CD4-positive, alpha-beta T cell treated with Interleukin-15 for 1 hour (primary cell): ENCODE data around the gene MYH6.

Source experiments
- DNase-seq: peaks from one replicate; pipeline ENCODE4 v3.0.0-alpha.2; 2020

Gene MYH6

DNA sequence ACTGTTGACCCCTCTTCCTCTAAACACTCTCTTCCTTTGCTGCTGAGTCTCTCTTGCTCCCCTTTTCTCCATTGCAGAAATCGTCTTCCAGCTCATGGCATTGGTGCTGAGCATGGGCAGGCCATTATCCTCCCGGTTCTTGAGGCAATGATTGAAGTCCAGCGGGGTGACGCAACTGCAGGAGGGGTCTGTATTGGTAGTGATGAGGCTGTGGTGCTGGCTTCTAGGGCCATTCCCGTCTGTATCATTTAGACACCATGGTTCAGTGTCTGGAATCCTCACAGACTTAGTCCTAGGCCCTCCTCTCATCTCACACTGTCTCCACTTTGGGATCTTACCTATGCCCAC is 54.7 kb downstream of the MYH6 start:
- no peak for DNase-seq

DNA sequence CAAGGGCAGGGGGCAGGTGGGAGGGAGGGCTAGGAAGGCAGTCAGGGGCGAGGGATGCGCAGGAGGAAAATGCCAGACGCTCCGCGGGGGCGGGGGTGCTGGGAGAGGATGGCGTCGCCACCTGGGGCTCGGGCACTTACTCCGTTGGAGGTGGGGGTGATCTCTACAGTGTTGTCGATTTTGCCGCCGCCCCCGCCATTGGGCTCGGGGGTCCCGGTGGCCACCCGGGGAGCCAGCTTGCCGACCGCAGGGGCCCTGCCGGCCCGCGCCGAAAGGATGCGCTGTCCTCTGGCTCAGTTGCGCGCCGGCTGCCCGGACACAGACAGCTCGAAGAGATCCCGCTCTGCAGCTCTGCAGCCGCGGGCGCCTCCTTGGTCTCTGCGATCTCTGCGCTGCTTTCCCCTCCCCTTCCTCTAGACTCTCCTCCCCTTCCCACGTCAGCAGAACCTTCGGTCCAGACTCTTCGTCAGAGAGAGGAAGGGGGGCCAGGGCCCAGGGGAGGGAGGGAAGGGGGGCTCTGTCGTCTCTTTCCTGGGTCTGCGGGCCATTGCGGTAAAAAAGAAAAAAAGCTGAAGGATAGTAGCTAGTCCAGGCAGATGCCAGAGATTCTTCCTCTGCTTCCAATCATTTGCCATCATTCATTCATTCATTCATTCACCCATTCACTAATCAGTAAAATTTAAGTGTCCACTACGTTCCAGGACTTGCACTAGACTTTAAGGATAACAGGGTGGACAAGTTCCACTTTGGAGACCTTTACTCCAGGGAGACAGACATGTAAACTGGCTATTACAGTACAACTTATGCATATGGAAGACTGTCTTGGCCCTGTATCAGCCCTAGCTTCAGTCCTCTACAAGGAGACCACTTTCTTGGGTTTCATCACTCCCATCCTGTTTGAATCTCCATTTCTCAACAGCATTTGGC is 55.3 kb downstream of the MYH6 start, which contains the start of gene SLC22A17:
SLC22A17 (minus strand) TSS at position 382 of the 927 bp plus-strand sequence.
- peak; percentile 74 for DNase-seq

DNA sequence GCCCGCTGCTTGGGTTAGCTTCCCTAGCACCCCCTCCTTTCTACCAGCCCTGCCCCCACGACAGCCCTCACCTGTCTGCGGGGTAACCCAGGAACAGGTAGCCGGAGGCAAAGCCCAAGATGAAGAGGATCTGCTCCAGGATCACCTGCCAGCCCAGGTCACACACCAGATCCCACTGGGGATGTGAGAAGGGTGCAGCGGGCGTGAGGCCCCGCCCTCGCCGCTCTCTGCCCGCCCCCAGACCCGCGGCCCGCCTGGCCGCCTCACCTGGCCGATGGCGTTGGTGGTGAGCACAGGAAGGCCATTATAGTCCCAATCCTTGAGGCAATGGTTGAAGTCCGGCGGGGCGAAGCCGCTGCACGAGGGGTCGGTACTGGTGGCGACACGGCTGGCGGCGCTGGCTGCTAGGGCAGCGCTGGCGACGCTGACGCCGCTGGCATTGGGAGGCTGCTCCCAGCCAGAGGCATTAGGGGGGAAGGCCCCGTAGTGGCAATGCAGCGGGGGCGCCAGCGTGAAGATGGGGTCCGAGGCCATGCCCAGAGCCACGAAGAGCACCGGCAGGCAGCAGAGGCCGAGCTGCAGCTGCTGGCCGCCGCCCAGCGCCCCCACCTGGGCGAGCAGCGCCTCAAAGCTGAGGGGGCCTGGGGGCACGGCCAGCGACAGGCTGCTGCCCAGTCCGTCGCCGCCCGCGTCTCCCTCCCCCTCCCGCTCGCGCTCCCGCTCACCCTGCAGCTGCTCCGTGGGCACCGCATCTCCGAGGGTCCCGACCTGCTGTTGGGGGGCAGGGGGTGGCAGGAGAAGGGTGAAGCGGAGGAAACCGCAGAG is 56.2 kb downstream of the MYH6 start:
- no peak for DNase-seq

DNA sequence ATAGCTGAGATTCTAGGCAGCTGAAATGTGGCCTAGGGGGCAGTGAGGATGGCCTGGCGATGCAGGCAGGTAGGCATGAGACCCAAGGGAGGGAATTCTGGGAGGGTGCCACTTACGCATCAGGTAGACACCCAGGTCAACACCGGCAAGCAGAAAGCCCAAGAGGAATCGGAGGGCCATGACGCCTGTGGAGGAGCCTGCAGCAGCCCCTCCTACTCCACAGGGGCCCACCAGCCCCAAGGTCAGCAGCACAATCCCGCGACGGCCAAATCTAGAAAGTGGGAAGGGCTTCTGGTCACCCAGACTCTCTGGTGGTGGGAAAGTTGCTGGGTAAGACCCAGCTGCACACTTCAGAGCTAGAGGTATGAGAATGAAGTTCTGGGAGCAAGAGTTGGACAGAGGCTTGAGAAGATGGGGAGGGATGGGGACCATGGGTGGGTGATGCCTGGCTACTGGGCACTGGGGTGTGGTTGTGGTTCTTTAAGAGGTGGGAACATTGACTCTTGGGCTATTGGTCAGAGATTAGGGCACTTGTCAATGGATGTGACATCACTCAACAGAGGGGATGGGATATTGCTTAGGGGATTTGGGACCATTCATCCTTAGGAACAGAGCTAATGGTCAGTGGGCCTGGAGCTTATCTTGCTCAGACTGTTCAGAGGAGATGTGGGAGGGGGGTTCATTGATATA is 58.8 kb downstream of the MYH6 start:
- no peak for DNase-seq

DNA sequence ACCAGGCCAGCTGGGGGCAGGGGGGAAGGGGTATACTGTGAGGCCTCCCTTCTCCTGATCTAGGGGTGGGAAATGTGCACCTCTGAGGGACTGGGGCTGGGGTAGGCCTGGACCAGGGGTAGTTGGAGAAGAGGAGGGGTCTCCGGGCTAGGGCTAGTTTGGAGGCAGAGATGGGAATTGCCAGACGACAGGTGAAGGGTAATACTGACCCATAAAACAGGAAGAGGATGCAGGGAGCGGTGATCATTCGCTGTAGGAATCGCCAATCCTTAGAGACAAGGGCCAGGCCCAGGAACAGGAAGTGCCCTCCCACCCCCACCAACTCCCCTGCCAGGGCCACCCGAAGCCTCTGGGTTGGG is 59.8 kb downstream of the MYH6 start:
- no peak for DNase-seq

DNA sequence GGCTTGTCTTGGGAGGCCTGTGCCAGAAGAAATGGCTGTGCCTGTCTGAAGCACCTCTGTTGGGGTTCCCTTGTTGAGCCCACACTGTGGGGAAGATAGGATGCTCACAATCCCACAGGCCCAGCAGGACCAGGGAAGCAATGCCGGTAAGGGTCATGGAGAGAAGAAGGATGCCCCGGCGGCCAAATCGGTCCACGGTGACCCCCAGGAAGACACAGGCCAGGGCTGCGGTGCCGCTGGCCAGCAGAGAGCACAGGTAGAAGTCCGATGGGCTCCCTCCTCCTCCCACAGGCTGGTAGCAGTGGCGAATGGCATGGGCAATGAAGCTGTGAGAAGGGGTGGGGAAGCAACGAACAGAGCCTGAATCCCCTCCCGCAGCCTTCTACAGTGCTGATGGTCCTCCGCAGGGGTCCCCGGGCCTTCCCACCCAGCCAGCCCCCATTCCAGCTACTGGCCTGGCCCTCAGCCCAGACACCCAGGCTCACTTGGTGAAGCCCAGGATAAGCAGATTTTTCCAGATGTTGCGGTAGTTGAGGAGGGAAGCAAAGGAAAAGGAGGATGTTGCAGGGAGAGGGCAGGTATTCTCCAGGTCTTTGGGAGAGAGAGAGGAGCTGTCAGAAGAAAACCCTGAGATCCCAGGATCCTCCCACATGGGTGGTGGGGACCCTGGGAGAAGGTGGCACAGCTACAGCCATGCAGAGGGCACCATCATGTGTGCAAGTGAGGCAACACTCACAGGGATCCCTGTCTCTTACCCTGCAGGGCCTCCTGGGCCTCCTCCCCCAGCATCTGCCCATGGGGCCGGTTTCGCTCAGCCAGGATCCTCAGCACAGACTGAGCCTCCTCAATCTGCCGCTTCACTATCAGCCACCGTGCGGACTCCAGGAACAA is 60.4 kb downstream of the MYH6 start:
- no peak for DNase-seq

DNA sequence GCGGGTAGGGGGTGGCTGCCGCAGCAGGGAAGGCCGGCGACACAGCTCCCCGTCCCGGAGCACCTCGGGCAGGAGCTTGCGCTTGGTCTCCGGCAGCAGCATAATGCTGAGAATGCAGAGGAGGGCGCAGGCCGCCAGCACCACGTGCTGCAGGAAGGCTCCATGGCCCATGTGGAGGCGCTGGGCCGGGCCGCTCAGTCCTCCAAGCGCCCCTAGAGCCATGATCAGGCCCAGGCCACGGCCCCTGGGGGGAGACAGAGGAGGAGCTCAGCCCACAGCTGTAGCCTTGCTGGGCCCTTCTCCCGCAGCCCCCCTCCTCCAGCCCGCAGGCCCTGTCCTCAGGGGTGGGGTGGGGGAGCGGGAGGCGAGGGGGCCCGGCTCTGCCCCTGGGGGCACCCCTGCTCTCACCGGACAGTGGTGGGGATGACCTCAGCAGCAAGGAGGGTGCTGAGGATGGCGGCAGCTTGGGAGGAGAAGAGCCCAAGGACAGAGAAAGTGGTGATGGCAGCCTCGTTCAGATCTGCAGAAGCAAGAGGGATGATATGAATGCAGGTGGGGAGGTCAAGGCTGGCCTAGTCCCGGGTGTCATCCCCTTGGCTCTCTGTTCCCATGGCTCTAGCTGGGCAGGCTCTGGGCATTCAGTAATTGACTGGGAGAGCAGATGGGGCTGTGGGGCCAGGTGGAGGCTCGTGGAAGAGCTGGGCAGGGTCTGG is 61.2 kb downstream of the MYH6 start:
- DNase-seq = no peak

DNA sequence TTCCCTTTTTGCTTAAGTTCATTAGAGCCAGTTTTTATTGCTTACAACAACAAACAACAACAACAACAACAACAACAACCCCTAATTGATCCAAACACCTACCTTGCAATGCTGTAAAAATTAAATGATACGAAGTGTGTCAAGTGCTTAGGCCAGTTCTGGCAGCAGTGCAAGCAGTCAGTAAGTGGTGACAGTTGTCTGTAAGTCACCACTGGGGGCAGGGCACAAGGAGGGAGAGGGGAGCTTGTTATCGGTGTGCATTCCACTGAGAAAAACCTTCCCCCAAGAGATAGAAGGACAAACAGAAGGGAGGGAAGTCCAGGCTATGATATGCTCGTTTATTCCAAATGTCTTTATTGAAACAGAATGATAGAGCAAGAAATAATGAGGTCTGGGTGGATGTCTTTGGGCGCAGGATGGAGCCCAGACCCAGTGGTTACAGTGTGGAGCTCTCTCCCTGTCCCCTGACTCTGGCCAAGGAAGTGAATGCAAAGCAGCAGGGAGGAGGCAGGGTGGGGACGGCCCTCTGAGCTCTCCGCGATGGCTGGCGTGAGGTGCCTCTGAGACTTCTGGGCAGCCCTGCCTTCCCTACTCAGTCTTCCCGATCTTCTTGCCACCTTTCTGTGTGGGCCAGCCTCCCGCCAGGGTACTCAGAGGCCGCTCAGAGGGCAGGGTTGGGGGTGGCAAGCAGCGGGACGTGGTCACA is 61.9 kb downstream of the MYH6 start:
- no peak for DNase-seq

DNA sequence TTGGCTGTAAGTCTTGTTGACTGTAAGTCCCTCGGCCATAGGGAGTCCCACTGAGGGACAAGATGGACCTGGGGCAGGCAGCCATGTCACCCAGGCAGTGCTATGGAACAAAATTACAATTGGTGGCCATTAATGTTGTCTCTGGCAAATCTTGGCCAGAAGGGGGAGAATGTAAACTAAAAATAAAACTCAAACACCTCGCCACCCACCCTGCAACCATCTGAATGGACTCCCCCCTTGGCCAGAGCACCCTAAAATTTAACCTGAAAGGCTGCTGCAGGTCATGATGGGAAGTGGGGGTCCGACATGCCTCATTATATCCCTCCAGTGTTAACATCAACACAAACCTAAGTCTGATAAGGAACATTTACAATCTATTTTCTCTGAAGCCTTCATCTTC is 63.6 kb downstream of the MYH6 start:
- no peak for DNase-seq

DNA sequence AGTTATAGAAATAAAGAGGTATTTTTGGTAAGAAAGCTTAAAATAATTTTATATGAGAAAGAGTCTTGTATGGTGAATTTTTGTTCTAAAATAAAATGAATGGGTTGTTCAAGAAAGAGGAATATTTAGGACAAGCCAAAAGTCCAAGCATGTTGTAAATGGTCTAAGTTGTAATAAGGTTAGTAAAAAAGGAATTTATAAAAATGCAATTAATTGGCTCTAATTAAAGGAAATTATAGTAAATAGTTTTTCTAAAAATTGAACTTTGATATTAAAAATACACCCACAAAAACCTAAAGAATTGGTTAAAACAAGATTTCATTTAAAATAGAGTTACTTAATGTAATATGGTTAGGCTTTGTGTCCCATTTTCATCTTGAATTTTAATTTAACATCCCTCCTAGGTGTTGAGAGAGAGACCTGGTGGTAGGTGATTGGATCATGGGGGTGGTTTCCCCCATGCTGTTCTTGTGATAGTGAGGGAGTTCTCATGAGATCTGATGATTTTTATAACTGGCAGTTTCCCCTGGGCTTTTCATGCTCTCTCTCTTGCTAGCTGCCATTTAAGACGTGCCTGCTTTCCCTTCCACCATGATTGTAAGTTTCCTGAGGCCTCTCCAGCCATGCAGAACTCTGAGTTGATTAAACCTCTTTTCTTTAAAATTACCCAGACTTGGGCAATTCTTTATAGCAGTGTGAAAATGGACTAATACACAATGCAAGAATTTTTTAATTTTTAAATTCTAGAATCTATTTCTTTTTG is 68.4 kb downstream of the MYH6 start:
- no peak for DNase-seq

DNA sequence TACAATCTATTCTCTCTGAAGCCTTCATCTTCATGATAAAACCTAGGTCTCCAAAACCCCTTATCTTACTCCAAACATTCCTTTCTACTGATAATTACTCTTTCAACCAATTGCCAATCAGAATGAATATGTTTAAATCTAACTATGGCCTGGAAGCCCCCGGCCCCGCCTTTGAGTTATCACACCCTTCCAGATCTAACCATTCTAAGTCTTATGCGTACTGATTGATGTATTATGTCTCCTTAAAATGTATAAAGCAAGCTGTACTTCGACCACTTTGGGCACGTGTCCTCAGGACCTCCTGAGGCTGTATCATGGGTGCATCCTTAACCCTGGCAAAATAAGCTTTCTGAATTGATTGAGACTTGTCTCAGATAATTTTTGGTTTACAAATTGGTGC is 72.5 kb downstream of the MYH6 start:
- DNase-seq = no peak
